Epithelial cell of esophagus (primary cell): ENCODE measurements around the gene MUS81.

Experiments used
- DNase-seq: peaks from one replicate; pipeline ENCODE4 v3.0.0; 2010; ENCODE audit warnings: low read depth
- H3K4me3 ChIP-seq: 2 replicates; pipeline ENCODE4 v1.5.1; 2011; ENCODE audit warnings: mild to moderate bottlenecking, low read length, control low read depth
- CTCF ChIP-seq: IDR thresholded peaks from 2 replicates; pipeline ENCODE4 v1.5.1; 2011; ENCODE audit warnings: low read depth, mild to moderate bottlenecking, low read length, control low read depth, inconsistent platforms; ENCODE audit not compliant: insufficient read depth; ENCODE audit errors: missing control alignments

The MUS81 gene

GRCh38 chr11:65862191-65862735 lies 2.0 kb downstream of the MUS81 start:
- DNase-seq: no peak
- TF ChIP-seq CTCF: no peak
- no peak overlapping the region for H3K4me3 ChIP-seq

- no peak for DNase-seq
- no peak overlapping the region for H3K4me3 ChIP-seq
- TF ChIP-seq CTCF: no peak
Measured at GRCh38 chr11:65862941-65863888, 3.0 kb downstream of the MUS81 start.

GRCh38 chr11:65863889-65864705 lies 3.9 kb downstream of the MUS81 start:
- no peak overlapping the region for H3K4me3 ChIP-seq
- DNase-seq: no peak
- no peak for TF ChIP-seq CTCF

- DNase-seq: no peak
Measured at GRCh38 chr11:65864706-65865471, 4.7 kb downstream of the MUS81 start.

GRCh38 chr11:65865550-65866172 lies 5.4 kb downstream of the MUS81 start:
- TF ChIP-seq CTCF: no peak
- no peak overlapping the region for H3K4me3 ChIP-seq
- no peak for DNase-seq

More at GRCh38 chr11:65864706-65865471, 4.7 kb downstream of the MUS81 start:
- no peak overlapping the region for H3K4me3 ChIP-seq
- no peak for TF ChIP-seq CTCF

GRCh38 chr11:65866509-65867283 lies 6.5 kb downstream of the MUS81 start:
- no peak for DNase-seq
- TF ChIP-seq CTCF: no peak
- H3K4me3 ChIP-seq: no peak overlapping the region
